ENCODE data around the gene EWSR1.
A peak's percentile ranks its signal among the peaks of the same experiment; 100 is the strongest.

Gene EWSR1

DNA sequence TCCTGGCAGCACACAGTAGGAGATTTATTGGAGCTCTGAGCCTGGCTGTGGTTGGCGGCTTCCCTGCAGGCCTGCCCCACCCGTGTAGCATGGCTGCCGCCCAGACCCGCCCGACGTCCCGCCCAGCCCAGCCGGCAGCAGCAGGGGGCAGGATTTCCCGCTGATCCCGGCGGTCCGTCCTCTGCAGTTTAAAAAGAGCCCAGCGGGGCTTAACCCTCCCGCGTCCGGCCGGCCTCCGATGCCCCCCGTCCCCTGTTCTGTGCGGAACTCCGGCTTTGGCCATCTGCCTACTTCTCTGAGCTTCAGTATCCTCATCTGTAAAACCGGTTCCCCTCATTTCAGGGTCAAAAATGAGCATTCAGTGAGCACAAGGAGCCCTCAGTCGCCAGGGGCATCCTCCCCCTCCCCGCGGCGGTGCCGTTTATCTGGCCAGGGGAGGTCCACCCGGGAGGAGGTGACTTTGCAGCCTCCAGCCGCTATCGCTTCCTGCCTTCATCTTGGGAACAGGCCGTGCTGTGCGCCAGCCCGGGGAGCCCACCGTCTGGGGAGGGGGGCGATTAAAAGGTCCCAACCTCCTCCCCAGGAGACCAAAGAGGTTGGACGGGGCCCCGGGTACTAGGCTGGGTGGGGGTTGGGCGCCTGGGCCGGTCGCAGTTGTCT is 38.2 kb downstream of the EWSR1 start, which contains the start of gene GAS2L1:
TSS of gene GAS2L1 (plus strand) at position 476 of the 660 bp plus-strand sequence. CDS start 1,456 bp downstream, outside the sequence.
- DNase-seq (ENCODE audit: low read depth), result no peak

- no peak for DNase-seq (ENCODE audit: low read depth)
Observed at GRCh38 chr22:29306835-29307595, 38.9 kb downstream of the EWSR1 start.

DNA sequence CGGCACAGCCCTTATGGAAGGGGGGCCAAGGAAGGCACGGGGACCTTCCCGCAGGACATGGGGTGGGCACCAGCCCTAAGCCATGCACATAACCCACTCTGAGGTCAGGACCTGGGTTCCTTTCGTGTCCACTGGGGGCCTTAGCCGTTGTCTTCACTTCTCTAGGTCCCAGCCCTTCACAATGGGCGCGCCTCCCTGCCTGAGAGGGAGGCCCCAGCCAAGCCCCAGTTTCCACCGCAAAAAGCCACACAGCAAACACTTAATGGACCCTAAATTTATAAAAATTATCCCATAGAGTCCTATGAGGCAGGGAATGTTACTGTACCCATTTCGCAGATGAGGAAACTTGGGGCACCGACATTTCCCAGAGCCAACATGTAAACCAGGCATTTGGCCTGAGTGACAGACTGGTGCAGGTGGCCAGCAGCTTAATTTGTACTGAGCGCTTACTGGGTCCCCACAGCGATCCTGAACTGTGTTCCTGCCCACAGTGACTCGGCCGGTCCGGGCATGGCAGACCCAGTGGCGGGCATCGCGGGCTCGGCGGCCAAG is 39.6 kb downstream of the EWSR1 start:
- DNase-seq (ENCODE audit: low read depth), result no peak

DNA sequence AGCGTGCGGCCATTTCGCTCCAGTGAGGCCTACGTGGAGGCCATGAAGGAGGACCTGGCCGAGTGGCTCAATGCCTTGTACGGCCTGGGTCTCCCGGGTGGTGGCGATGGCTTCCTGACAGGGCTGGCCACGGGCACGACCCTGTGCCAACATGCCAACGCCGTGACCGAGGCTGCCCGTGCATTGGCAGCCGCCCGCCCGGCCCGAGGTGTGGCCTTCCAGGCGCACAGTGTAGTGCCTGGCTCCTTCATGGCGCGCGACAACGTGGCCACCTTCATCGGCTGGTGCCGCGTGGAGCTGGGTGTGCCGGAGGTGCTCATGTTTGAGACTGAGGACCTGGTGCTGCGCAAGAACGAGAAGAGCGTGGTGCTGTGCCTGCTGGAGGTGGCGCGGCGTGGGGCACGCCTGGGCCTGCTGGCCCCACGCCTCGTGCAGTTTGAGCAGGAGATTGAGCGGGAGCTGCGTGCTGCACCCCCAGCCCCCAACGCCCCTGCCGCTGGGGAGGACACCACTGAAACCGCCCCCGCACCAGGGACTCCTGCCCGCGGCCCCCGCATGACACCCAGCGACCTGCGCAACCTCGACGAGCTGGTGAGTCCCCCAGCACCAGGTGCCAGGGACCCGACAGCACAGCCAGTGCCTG is 40.2 kb downstream of the EWSR1 start:
- no peak for DNase-seq (ENCODE audit: low read depth)

- no peak for DNase-seq (ENCODE audit: low read depth)
Observed at GRCh38 chr22:29308791-29309262, 40.8 kb downstream of the EWSR1 start.

GRCh38 chr22:29309332-29310064 is 41.4 kb downstream of the EWSR1 start:
- DNase-seq (ENCODE audit: low read depth), result no peak

GRCh38 chr22:29310065-29310862 is 42.2 kb downstream of the EWSR1 start:
- DNase-seq (ENCODE audit: low read depth), result no peak

DNA sequence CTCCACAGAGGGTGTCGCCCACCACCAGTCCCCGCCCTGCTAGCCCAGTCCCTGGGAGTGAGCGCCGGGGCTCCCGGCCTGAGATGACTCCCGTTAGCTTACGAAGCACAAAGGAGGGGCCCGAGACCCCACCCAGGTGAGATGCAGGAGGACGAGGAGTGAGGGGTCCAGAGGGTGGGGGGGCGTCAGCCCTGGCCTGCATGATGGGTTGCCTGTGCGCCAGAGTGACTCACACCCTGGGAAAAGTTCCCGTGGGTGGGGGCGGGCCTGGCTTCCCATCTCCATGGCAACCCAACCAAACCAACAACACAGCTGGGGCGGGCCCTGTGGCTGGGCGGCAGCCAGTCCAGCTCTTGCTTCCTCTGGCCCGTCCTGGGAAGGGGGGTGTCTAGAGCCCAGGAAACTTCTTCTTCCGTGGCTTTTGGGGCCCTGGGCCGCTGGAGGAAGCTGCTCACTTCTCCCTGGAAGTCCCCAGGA is 42.8 kb downstream of the EWSR1 start:
- peak; percentile 49 for DNase-seq (ENCODE audit: low read depth)

DNA sequence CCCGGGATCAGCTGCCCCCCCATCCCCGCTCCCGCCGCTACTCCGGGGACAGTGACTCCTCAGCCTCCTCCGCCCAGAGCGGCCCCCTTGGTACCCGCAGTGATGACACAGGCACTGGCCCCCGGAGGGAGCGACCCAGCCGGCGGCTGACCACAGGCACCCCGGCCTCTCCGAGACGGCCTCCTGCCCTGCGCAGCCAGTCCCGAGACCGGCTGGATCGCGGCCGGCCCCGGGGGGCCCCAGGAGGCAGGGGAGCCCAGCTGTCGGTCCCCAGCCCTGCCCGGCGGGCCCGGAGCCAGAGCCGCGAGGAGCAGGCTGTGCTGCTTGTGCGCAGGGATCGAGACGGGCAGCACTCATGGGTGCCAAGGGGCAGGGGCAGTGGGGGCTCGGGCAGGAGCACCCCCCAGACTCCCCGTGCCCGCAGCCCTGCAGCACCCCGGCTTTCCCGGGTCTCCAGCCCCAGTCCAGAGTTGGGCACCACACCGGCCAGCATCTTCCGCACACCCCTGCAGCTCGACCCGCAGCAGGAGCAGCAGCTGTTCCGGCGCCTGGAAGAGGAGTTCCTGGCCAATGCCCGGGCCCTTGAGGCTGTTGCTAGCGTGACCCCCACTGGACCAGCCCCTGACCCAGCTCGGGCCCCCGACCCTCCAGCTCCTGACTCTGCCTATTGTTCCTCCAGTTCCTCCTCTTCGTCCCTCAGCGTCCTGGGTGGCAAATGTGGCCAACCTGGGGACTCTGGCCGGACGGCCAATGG is 43.6 kb downstream of the EWSR1 start:
- DNase-seq (ENCODE audit: low read depth), result no peak

DNA sequence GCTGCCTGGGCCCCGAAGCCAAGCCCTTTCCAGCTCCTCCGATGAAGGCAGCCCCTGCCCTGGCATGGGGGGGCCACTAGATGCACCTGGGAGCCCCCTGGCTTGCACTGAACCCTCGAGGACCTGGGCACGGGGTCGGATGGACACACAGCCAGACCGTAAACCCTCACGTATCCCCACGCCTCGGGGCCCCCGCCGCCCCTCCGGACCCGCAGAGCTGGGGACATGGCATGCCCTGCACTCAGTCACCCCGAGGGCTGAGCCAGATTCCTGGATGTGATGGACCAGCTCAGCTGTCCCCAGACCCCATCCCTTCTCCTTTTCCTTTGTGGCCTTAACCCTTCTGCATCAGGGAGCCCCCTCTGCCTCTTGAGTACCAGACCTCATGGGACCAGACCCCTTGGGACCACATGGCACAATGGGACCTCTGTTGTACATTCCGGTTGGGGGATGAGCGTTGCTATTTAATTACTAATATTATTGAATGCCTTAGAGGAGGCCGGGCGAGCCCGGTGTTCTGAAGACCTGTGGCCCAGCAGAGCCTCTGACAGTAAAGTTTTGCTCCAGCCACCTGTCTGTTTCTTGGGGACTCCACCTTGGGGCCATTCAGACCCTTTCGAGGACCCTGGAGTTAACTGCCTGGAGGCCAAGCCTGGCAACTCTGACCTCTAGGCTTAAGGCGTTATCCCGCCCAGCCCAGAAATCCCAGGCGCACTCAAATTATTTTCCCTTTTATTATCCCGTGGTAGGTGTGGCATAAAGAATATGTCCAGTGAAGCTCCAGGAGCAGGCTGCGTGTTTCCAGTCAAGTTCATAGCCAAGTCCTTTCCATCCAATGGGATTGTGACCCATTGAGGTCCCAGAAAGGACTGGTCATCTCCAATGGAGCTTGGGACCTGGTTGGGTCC is 44.4 kb downstream of the EWSR1 start:
- no peak for DNase-seq (ENCODE audit: low read depth)

DNA sequence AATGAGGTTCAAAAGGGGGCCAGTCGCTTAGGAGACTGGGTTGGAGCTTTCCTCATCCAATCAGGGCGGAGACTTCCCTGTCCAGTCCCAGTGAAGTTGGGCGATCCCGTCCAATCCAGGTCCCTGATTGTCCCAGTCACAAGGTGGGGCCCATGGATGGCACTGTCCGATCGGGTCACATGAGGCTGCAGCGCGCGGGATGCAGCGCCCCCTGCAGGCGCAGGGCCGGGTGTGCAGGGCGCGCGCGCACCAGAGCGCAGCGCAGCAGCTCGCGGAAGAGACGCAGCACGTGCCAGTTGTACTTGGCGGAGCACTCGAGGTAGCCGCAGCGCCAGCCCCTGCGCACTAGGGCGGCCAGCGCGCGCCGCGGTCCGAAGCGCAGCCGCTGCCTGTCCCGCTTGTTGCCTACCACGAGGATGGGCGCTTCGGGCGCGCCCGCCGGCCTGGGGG is 45.1 kb downstream of the EWSR1 start:
- DNase-seq (ENCODE audit: low read depth), result no peak

- no peak for DNase-seq (ENCODE audit: low read depth)
Observed at GRCh38 chr22:29313576-29314466, 45.8 kb downstream of the EWSR1 start.

GRCh38 chr22:29314537-29315285 is 46.6 kb downstream of the EWSR1 start:
- no peak for DNase-seq (ENCODE audit: low read depth)

DNA sequence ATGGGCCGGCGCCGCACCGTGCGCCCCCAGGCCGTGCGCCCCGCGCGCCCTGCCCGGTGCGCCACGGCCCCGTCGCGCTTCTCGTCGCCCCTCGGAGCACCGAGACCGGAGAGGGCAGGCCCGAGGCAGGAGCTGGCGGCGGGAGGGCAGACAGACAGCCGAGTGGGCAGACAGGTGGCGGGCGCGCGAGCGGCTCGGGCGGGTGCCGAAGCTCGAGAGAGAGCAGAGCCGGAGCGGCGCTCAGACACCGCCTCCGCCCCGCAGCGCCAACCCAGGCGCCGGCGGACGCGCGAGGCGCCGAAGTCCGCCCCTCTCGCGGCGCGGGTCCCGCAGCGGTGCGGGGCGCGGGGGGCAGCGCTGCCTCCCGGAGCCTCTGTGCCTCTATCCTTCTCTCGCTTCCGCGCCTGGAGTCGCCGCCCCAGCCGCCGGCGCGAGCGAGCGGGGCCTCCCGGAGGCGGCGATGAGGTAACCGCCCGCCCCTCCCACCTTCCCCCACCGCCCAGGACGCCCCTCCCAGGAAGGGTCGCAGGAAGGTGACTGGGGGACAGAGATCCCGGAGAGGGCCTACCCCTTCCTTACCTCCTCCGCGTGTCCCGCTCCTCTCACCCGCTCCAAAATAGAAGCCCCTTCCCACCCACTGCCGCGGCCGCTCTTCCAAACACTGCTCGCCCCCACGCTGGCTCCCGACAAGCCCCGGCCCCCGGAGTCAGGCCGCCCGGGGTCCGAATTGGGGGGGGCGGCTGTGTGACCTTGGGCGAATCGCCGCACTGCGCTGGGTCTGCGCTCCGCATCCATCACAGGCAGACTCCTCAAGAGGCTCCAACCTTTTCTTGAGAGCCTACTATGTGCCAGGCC is 47.4 kb downstream of the EWSR1 start, which contains the start of gene RASL10A:
TSS of gene RASL10A (minus strand) at position 412 of the 855 bp plus-strand sequence. CDS start 451 bp downstream, outside the sequence.
- no peak for DNase-seq (ENCODE audit: low read depth)

DNA sequence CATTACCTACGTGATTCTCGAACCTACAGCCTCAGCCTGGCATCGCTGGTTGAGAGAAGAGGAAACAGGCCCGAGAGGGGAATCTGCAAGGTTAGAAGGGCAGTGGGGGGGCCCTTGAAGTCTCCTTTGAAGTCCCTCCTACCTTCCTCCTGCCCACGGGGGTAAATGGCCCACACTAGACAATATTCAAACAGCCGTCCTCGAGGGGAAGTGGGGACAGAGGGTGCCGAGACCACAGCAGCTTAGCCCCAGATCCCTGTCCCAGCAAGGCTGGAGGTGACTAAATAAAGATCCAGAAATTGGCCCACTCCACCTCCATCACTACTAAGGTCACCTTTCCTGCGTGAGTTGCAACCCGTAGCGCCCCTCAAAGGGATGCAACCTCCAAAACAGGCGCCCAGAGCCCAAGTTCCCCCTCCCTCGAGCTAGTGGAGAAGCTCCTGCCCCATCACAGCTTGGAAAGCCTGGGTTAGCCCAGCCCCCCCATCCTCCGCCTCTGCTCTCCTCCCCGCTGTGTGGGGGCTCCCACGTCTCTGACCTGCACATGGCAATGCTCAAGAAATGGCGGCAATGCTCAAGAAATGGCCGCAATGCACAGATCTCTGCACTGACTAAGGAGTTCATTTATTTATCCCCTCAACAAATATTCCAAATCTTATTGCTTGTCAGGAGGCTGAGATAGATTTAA is 48.2 kb downstream of the EWSR1 start:
- DNase-seq (ENCODE audit: low read depth), result no peak

Data from activated T-helper 9 cell treated with anti-CD3 and anti-CD28 coated beads, Interleukin-2, amount 50 U/mL, for 16 hours (primary cell).